IMR-90 (cell line): ENCODE measurements around the gene DOK6. TPM values are rescaled to one million over a fixed set of nuclear protein-coding genes. Genes with fewer than 3 reads are reported as not detected.

Experiments
- ATAC-seq: fragments of 200-7000 bp; cut with Tn5 transposase; 2 replicates; pipeline ENCODE4 v1.9.1; 2020; ENCODE audit warnings: low read depth, mild to moderate bottlenecking, moderate library complexity
- BruUV-seq: library from RNA; stranded (reverse); fragments of 400-500 nt; replicated peaks from 2 replicates; lab custom pipeline; 2021; lab: Mats Ljungman, UMichigan
- CTCF ChIA-PET: fragments of 300-600 bp; formaldehyde crosslinking; extraction: SDS; loops from one replicate; lab custom pipeline; 2021; ENCODE audit warnings: antibody characterized with exemption; lab: Yijun Ruan, JAX
- POLR2A ChIA-PET: fragments of 300-600 bp; sonication (Branson Sonifier 250); formaldehyde crosslinking; loops from one replicate; lab custom pipeline; 2022; ENCODE audit warnings: antibody characterized with exemption; ENCODE audit not compliant: unreplicated experiment; lab: Charles Lee
- DNase-seq: peaks from one replicate; pipeline ENCODE4 v3.0.0; 2013
- H2AFZ ChIP-seq: replicated peaks from 2 replicates; pipeline ENCODE3; 2013; ENCODE audit warnings: low read length, mild to moderate bottlenecking; ENCODE audit not compliant: poor library complexity
- H2AK5ac ChIP-seq: 2 replicates; pipeline ENCODE4 v1.6.1; 2013; ENCODE audit warnings: low read depth, low read length, inconsistent platforms
- H2AK9ac ChIP-seq: replicated peaks from 2 replicates; pipeline ENCODE3; 2013; ENCODE audit warnings: mild to moderate bottlenecking, low read depth, low read length, moderate library complexity; ENCODE audit not compliant: poor library complexity
- H2BK120ac ChIP-seq: 2 replicates; pipeline ENCODE4 v1.6.1; 2013; ENCODE audit warnings: low read depth, low read length, inconsistent platforms
- H2BK15ac ChIP-seq: 3 replicates; pipeline ENCODE4 v1.6.1; 2013; ENCODE audit warnings: low read depth, low read length, inconsistent platforms
- H2BK20ac ChIP-seq: 2 replicates; pipeline ENCODE4 v1.6.1; 2013; ENCODE audit warnings: low read depth, mild to moderate bottlenecking, inconsistent platforms, low read length, moderate library complexity
- H2BK5ac ChIP-seq: 2 replicates; pipeline ENCODE4 v1.6.1; 2013; ENCODE audit warnings: mild to moderate bottlenecking, low read depth, low read length, inconsistent platforms; ENCODE audit not compliant: poor library complexity, severe bottlenecking
- H3K14ac ChIP-seq: replicated peaks from 2 replicates; pipeline ENCODE4 v1.6.1; 2013; ENCODE audit warnings: low read depth, low read length, inconsistent platforms
- H3K18ac ChIP-seq: 2 replicates; pipeline ENCODE4 v1.6.1; 2013; ENCODE audit warnings: low read depth, low read length, control low read depth
- H3K23ac ChIP-seq: 2 replicates; pipeline ENCODE4 v1.6.1; 2013; ENCODE audit warnings: low read depth, low read length, inconsistent platforms
- H3K27ac ChIP-seq: 2 replicates; pipeline ENCODE4 v1.5.1; 2013; ENCODE audit warnings: mild to moderate bottlenecking, control low read depth, low read length; ENCODE audit not compliant: insufficient read depth
- H3K27me3 ChIP-seq: 2 replicates; pipeline ENCODE4 v1.6.1; 2013; ENCODE audit warnings: low read length; ENCODE audit not compliant: control insufficient read depth, insufficient read depth
- H3K36me3 ChIP-seq: 2 replicates; pipeline ENCODE4 v1.6.1; 2013; ENCODE audit warnings: low read length, mixed read lengths; ENCODE audit not compliant: control insufficient read depth, insufficient read depth
- H3K4ac ChIP-seq: 2 replicates; pipeline ENCODE4 v1.6.1; 2013; ENCODE audit warnings: low read depth, low read length, inconsistent platforms
- H3K4me1 ChIP-seq: 2 replicates; pipeline ENCODE4 v1.6.1; 2013; ENCODE audit warnings: low read length, mixed read lengths; ENCODE audit not compliant: control insufficient read depth, insufficient read depth
- H3K4me2 ChIP-seq: 2 replicates; pipeline ENCODE4 v1.6.1; 2013; ENCODE audit warnings: low read depth, mild to moderate bottlenecking, control low read depth, low read length, moderate library complexity
- H3K4me3 ChIP-seq: 2 replicates; pipeline ENCODE4 v1.5.1; 2013; ENCODE audit warnings: low read depth, mild to moderate bottlenecking, control low read depth, low read length, moderate library complexity; ENCODE audit not compliant: insufficient read depth
- H3K56ac ChIP-seq: 2 replicates; pipeline ENCODE4 v1.6.1; 2013; ENCODE audit warnings: low read length, inconsistent platforms; ENCODE audit not compliant: insufficient read depth; ENCODE audit errors: extremely low read depth
- H3K79me1 ChIP-seq, 2 experiments: 2 replicates each; pipeline ENCODE4 v1.6.1; 2013; ENCODE audit warnings: low read length in 2 of 2, inconsistent platforms in 1 of 2, low read depth in 1 of 2
- H3K9ac ChIP-seq: 2 replicates; pipeline ENCODE4 v1.6.1; 2013; ENCODE audit warnings: low read depth, low read length, control low read depth
- H3K9me1 ChIP-seq: 2 replicates; pipeline ENCODE4 v1.6.1; 2013; ENCODE audit warnings: low read length, inconsistent platforms; ENCODE audit not compliant: insufficient read depth
- H3K9me3 ChIP-seq: 2 replicates; pipeline ENCODE4 v1.6.1; 2013; ENCODE audit warnings: low read length; ENCODE audit not compliant: control insufficient read depth, insufficient read depth
- H4K20me1 ChIP-seq: 2 replicates; pipeline ENCODE4 v1.6.1; 2013; ENCODE audit warnings: low read length, inconsistent platforms; ENCODE audit not compliant: insufficient read depth
- H4K5ac ChIP-seq: 2 replicates; pipeline ENCODE4 v1.6.1; 2013; ENCODE audit warnings: mild to moderate bottlenecking, low read depth, low read length, control low read depth
- H4K8ac ChIP-seq, 2 experiments: 2 replicates each; pipeline ENCODE4 v1.6.1; 2013; ENCODE audit warnings: low read depth in 2 of 2, low read length in 2 of 2, control low read depth in 1 of 2, inconsistent platforms in 1 of 2
- H4K91ac ChIP-seq: 2 replicates; pipeline ENCODE4 v1.6.1; 2013; ENCODE audit warnings: low read depth, low read length, inconsistent platforms; ENCODE audit not compliant: insufficient read depth
- CEBPB ChIP-seq: IDR thresholded peaks from 2 replicates; pipeline ENCODE4 v1.6.1; 2012; ENCODE audit warnings: low read depth, low read length, improper control_type of control experiment
- CHD1 ChIP-seq: IDR thresholded peaks from 2 replicates; pipeline ENCODE4 v1.6.1; 2012; ENCODE audit warnings: low read depth, low read length, improper control_type of control experiment
- CTCF ChIP-seq: conservative IDR thresholded peaks from 2 replicates; pipeline ENCODE4 v1.5.1; 2012; ENCODE audit warnings: mild to moderate bottlenecking, low read depth, low read length, improper control_type of control experiment
- ELK1 ChIP-seq: fragments of 150-350 bp; IDR thresholded peaks from 2 replicates; pipeline ENCODE4 v1.6.1; 2016; ENCODE audit warnings: low read depth, mild to moderate bottlenecking, low read length, moderate library complexity, borderline replicate concordance
- FOS ChIP-seq: fragments of 150-350 bp; IDR thresholded peaks from 2 replicates; pipeline ENCODE4 v1.6.1; 2016; ENCODE audit warnings: low read depth, low read length
- MAFK ChIP-seq: IDR thresholded peaks from 2 replicates; pipeline ENCODE4 v1.6.1; 2012; ENCODE audit warnings: low read depth, low read length, improper control_type of control experiment
- MAZ ChIP-seq: IDR thresholded peaks from 2 replicates; pipeline ENCODE4 v1.6.1; 2012; ENCODE audit warnings: low read depth, mild to moderate bottlenecking, low read length, improper control_type of control experiment, moderate library complexity, borderline replicate concordance
- MXI1 ChIP-seq: IDR thresholded peaks from 2 replicates; pipeline ENCODE4 v1.6.1; 2012; ENCODE audit warnings: low read depth, mild to moderate bottlenecking, low read length, moderate library complexity, borderline replicate concordance
- NFE2L2 ChIP-seq: fragments of 150-350 bp; IDR thresholded peaks from 2 replicates; pipeline ENCODE4 v1.6.1; 2016; ENCODE audit warnings: low read depth, mild to moderate bottlenecking, low read length
- POLR2A ChIP-seq: IDR thresholded peaks from 2 replicates; pipeline ENCODE4 v1.6.1; 2012; ENCODE audit warnings: mild to moderate bottlenecking, low read depth, low read length
- RAD21 ChIP-seq: IDR thresholded peaks from 2 replicates; pipeline ENCODE4 v1.6.1; 2012; ENCODE audit warnings: low read length, improper control_type of control experiment
- RCOR1 ChIP-seq: IDR thresholded peaks from 2 replicates; pipeline ENCODE4 v1.6.1; 2012; ENCODE audit warnings: mild to moderate bottlenecking, low read length, improper control_type of control experiment; ENCODE audit not compliant: insufficient replicate concordance
- RFX5 ChIP-seq: IDR thresholded peaks from 2 replicates; pipeline ENCODE4 v1.8.0; 2012; ENCODE audit warnings: low read depth, mild to moderate bottlenecking, low read length, moderate library complexity
- SMC3 ChIP-seq: fragments of 150-350 bp; IDR thresholded peaks from 2 replicates; pipeline ENCODE4 v1.6.1; 2016; ENCODE audit warnings: low read depth, mild to moderate bottlenecking, antibody characterized with exemption, low read length, moderate library complexity
- dilution Hi-C: fragments of 300-500 bp; cut with HindIII; formaldehyde crosslinking; loops from one replicate; pipeline ENCODE4 v1.14.3; 2018; ENCODE audit warnings: low sequenced_read_pairs; ENCODE audit not compliant: unreplicated experiment
- in situ Hi-C: fragments of 300-500 bp; cut with MboI; formaldehyde crosslinking; loops from 3 replicates; pipeline ENCODE4 v1.14.3; 2019; ENCODE audit warnings: low sequenced_read_pairs, inconsistent platforms, mixed read lengths
- intact Hi-C: fragments of 100-400 bp; cut with micrococcal nuclease; formaldehyde crosslinking; loops from 2 replicates; pipeline ENCODE4 v1.10.0; 2022
- polyA plus RNA-seq, 3 experiments: library from polyadenylated mRNA; depleted of rRNA; stranded (reverse); fragments of >200 nt; gene quantifications; 2 replicates each; pipeline ENCODE4 v1.2.3, GENCODE V29; 2012; ENCODE audit warnings: low replicate concordance in 1 of 3
- total RNA-seq: library from RNA; depleted of rRNA; stranded (reverse); fragments of >200 nt; gene quantifications from 2 replicates; pipeline ENCODE4 v1.2.3, GENCODE V29; 2012
- TF ChIP-seq, protein P1 (sequence below): fragments of 150-350 bp; IDR thresholded peaks from 2 replicates; pipeline ENCODE4 v1.6.1; 2017; ENCODE audit warnings: mild to moderate bottlenecking, antibody characterized with exemption, low read length, low read depth

Gene DOK6
- total and polyA plus RNA-seq, 2 of the 4 experiments (the other 2 are of a cell fraction): 1.9 to 2.7 TPM

- Histone ChIP-seq H3K9me3 (no peaks in the 10 kb centered on the region), H2BK5ac (no peak overlapping the region), H3K4ac (no peak overlapping the region), H3K9me1 (no peaks in the 10 kb centered on the region), H2AFZ (no peak overlapping the region), H2BK120ac (no peak overlapping the region), H4K91ac (no peak overlapping the region), H4K8ac (no peak overlapping the region), H3K79me1 (no peaks in the 10 kb centered on the region), H3K9ac (no peak overlapping the region), H3K27ac (no peak overlapping the region), H4K20me1 (no peaks in the 10 kb centered on the region), H2AK9ac (no peak overlapping the region), H2BK15ac (no peak overlapping the region), H3K36me3 (no peaks in the 10 kb centered on the region), H2BK20ac (no peak overlapping the region), H3K27me3 (no peaks in the 10 kb centered on the region), H3K4me1 (no peaks in the 10 kb centered on the region), H3K56ac (no peak overlapping the region), H3K4me2 (no peak overlapping the region), H3K23ac (no peak overlapping the region), H4K5ac (no peak overlapping the region), H2AK5ac (no peak overlapping the region), H3K4me3 (no peak overlapping the region), H3K18ac (no peak overlapping the region), H3K14ac (no peak overlapping the region)
- ChIA-PET CTCF (no interaction called here), POLR2A (no interaction called here)
- in situ Hi-C loops: no loop called here
- no peak for DNase-seq
- intact Hi-C loops: no loop called here
- no peak for ATAC-seq
- BruUV-seq: no TSS peak
- dilution Hi-C loops: no loop called here
- TF ChIP-seq FOS: no peak
- no peak for TF ChIP-seq POLR2A
- TF ChIP-seq SMC3: no peak
- TF ChIP-seq RFX5: no peak
- no peak for TF ChIP-seq NFE2L2
- TF ChIP-seq CHD1: no peak
- no peak for TF ChIP-seq MAZ
- no peak for TF ChIP-seq RAD21
- no peak for TF ChIP-seq MAFK
- TF ChIP-seq RCOR1: no peak
- TF ChIP-seq, protein P1, sequence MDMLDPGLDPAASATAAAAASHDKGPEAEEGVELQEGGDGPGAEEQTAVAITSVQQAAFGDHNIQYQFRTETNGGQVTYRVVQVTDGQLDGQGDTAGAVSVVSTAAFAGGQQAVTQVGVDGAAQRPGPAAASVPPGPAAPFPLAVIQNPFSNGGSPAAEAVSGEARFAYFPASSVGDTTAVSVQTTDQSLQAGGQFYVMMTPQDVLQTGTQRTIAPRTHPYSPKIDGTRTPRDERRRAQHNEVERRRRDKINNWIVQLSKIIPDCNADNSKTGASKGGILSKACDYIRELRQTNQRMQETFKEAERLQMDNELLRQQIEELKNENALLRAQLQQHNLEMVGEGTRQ: no peak
- no peak for TF ChIP-seq MXI1
- TF ChIP-seq CEBPB: no peak
- no peak for TF ChIP-seq CTCF
- TF ChIP-seq ELK1: no peak
Measured at GRCh38 chr18:69559604-69560003, 158.9 kb downstream of the DOK6 start.
